AG04449 (cell line): ENCODE data around the gene PPP1R26.
"Not testable (repeated sequence)": the region's sequence is repeated elsewhere in the genome, so short reads cannot be mapped to it uniquely, and the experiment has no call there.

Experiments used
- CTCF ChIA-PET: fragments of 350-600 bp; formaldehyde crosslinking; extraction: SDS; loops from one replicate; lab custom pipeline; 2021; ENCODE audit warnings: antibody characterized with exemption; lab: Yijun Ruan, JAX
- POLR2A ChIA-PET: fragments of 400-600, 350-600 bp; formaldehyde crosslinking; extraction: SDS; loops from one replicate; lab custom pipeline; 2020; ENCODE audit warnings: antibody characterized with exemption, inconsistent platforms; lab: Yijun Ruan, JAX
- DNase-seq: peaks from one replicate; pipeline ENCODE4 v3.0.0-alpha.2; 2010; ENCODE audit warnings: low read depth, low spot score
- H3K4me3 ChIP-seq: 2 replicates; pipeline ENCODE4 v1.5.1; 2011; ENCODE audit warnings: low read depth, mild to moderate bottlenecking, control low read depth, low read length
- TF ChIP-seq, protein P1 (sequence below): IDR thresholded peaks from one replicate; pipeline ENCODE4 v1.5.1; 2011; ENCODE audit warnings: mild to moderate bottlenecking, moderate library complexity, low read length, control low read depth, inconsistent platforms; ENCODE audit not compliant: insufficient read depth; ENCODE audit errors: missing control alignments

The PPP1R26 gene, protein sequence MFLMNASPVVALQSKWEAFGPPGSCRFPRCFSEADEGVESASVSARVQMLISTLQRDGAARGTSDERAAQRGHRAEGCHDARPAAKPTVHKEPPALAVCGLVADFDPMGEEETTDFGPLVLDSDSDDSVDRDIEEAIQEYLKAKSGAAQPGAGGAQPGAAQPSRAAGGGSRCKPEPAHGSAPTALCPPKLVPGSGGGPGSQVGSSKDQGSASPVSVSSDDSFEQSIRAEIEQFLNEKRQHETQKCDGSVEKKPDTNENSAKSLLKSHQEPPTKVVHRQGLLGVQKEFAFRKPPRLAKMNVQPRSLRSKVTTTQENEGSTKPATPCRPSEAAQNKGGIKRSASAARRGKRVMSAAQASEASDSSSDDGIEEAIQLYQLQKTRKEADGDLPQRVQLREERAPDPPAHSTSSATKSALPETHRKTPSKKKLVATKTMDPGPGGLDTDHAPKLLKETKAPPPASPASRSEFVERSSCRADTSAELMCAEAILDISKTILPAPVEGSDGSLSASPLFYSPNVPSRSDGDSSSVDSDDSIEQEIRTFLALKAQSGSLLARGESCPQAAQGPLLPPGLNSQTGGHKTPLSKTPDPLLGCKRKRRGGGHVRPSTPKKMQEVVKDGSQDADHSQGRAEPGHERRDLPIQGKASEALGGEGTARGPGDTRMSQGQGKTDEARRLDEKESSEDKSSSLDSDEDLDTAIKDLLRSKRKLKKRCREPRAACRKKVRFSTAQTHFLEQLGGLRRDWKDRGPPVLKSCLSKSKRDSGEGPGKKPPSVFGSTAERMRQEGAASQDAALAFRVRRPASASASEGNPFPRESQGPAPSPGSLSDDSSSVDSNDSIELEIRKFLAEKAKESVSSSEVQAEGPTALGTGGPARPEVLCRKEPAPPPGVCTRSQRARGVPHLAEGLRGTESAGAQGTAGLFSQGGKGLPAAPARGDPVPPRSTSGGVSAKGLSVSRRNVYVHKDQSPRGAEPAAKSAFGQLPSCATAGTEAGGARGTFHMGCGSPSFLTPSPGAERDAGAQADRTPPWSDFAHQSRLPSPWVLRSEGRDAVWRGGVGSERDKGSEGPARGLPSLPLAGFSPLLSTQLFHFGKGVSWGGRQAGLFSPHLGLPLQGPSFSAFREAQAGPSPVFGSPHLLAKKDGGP (N-terminal part only)

DNA sequence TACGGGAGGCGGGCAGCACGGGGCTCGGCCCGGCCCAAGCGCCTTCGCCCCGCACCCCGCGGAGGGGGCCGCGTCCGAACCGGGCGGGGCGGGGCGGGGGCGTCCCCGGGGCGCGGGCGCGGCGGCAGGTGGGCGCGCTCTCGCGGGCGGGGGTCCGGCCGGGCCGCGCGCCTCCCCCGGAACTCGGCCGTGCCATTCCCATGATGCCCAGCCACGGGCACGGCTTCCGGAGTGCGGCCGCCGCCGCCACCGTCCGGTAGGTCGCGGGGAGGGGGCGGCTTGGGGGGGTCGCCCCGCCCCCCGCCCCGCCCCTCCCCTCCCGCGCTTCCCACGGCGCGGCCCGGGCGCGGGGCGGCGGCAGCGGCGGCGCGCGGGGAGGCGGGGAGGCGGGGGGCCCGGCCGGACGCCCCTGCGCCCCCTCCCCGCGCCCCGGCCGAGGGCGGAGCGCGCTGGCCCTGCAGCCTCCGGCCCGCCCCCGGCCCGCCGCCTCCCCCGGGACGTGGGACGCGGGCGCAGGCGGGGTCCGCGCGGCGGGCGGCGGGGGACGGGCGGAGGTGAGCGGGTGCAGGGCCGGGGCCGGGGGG lies at the start of gene PPP1R26:
PPP1R26 (plus strand) TSS at position 314 of the 584 bp plus-strand sequence. CDS start 4,729 bp downstream, outside the sequence.
- ChIA-PET CTCF (interaction anchor here (0.9 kb wide), 1 partner anchor 13 kb away, joined by 3 read pairs; no protein-coding TSS in a partner anchor), POLR2A (interaction anchor here (0.6 kb wide), 1 partner anchor 43 kb away, joined by 3 read pairs; no protein-coding TSS in a partner anchor)
- DNase-seq: no peak
- H3K4me3 ChIP-seq: peak within 1 kb of the TSS; percentile 76
- TF ChIP-seq, protein P1, sequence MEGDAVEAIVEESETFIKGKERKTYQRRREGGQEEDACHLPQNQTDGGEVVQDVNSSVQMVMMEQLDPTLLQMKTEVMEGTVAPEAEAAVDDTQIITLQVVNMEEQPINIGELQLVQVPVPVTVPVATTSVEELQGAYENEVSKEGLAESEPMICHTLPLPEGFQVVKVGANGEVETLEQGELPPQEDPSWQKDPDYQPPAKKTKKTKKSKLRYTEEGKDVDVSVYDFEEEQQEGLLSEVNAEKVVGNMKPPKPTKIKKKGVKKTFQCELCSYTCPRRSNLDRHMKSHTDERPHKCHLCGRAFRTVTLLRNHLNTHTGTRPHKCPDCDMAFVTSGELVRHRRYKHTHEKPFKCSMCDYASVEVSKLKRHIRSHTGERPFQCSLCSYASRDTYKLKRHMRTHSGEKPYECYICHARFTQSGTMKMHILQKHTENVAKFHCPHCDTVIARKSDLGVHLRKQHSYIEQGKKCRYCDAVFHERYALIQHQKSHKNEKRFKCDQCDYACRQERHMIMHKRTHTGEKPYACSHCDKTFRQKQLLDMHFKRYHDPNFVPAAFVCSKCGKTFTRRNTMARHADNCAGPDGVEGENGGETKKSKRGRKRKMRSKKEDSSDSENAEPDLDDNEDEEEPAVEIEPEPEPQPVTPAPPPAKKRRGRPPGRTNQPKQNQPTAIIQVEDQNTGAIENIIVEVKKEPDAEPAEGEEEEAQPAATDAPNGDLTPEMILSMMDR: no peak

DNA sequence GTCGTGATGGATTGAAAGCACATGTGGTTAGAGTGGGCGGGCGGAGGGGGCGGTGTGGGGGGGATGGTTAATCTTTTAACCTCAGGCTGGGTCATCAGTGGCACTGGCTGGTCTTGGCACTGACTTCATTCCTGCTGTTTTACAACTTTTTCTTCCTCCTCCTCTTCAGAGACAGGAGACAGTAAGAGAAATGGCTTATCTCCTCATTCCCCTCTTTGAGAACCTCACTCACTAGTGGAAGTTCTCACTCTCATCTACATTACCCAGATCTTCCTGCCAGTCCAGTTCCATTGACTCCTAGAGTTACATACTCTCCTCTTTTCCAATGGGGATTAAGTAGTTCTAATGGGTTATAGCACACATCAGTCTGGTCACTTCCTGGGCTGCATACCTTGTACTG lies 42.3 kb upstream of the PPP1R26 start:
- TF ChIP-seq, protein P1: no peak
- ChIA-PET CTCF (no interaction called here), POLR2A (no interaction called here)
- H3K4me3 ChIP-seq: no peak overlapping the region
- no peak for DNase-seq

DNA sequence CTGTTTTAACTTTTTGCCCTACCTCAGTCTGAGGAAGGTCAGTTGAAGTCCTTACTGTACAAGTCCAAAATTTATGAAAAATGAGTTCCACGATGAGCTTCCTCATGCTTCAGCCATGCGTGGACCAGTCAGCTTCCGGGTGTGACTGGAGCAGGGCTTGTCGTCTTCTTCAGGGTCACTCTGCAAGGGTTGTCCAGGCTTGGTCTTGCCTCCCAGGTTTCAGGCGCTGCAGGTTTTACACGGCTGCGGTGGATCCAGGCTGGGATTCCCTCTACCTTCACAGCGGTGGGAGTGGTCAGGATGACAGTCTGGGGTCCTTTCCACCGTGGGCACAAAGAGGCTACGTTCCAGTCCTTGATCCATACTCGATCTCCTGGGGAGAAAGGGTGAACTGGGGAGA lies 41.9 kb upstream of the PPP1R26 start:
- H3K4me3 ChIP-seq, DNase-seq, CTCF ChIA-PET, POLR2A ChIA-PET: not testable (repeated sequence)

DNA sequence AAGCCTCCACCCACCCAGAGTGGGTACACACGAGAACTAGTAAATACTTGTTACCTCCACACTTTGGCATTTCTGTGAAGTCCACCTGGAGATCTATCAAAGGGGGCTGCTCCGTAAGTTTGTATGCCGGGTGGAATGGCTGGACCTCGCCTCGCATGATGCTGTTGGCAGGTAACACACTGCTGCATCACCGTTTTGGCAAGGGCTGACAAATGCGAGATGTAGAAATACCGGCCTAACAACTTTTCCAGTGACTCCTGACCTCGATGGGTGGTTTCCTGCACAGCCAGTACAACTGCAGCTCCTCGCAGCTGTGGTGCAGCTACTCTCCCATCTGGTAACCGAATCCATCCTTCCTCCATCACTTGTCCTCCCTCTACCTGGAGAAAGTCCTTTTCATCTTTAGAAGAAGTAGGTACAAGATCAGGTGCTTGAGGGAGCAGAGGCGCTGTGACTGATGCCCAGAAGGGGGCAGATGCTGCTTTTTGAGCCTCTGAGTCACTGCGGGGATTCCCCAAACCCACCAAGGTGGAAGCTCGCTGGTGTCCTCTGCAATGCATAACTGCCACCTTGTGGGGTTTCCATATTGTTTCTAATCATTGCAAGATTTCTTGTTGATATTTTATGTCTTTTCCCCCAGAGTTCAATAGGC lies 40.9 kb upstream of the PPP1R26 start:
- CTCF ChIA-PET, POLR2A ChIA-PET, H3K4me3 ChIP-seq, DNase-seq: not testable (repeated sequence)

DNA sequence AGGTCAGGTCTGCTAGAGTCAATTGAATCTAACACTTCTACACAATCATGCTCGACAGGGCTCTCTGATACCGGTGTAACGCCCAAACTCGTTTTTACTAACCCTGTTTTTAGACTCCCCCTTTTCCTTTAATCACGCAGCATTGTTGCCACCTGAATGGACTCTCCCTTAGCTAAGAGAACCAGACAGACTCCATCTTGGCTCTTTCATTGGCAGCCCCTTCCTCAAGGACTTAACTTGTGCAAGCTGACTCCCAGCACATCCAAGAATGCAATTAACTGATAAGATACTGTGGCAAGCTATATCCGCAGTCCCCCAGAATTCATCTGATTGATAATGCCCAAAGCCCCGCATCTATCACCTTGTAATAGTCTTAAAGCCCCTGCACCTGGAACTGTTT lies 40.1 kb upstream of the PPP1R26 start:
- POLR2A ChIA-PET, H3K4me3 ChIP-seq, DNase-seq, CTCF ChIA-PET: not testable (repeated sequence)

DNA sequence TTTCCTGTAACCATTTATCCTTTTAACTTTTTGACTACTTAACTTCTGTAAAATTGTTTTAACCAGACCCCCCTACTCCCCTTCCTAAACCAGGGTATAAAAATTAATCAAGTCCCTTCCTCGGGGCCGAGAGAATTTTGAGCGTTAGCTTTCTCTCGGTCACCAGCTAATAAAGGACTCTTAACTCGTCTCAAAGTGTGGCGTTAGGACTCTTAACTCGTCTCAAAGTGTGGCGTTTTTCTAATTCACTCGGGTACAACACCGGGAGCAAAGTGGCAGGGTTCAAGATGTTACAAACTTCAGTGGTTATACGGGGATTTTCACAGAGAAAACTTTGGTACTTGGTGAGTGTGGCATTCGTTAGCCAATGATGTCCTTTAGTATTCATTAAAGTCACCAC lies 39.7 kb upstream of the PPP1R26 start:
- no peak overlapping the region for H3K4me3 ChIP-seq
- TF ChIP-seq, protein P1: no peak
- DNase-seq: no peak
- CTCF ChIA-PET: no interaction called here
- POLR2A ChIA-PET: no interaction called here

DNA sequence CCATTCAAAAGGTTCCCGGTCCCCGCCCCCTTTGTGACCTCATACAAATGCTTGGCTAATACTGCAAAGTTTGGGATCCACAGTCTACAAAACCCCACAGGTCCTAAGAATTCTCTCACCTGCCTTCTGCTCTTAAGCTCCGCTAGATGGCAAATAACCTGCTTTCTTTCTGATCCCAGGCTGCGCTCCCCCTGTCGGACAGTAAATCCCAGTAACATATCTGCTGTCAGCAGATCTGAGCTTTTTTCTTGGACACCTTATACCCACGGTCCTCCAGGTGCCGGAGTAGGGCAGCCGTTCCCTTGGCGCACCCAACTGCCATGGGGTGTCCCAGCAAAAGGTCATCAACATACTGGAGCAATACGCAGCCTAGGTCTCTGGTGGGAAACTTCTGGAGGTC lies 39.0 kb upstream of the PPP1R26 start:
- TF ChIP-seq, protein P1: no peak
- ChIA-PET POLR2A (no interaction called here), CTCF (no interaction called here)
- no peak overlapping the region for H3K4me3 ChIP-seq
- no peak for DNase-seq

DNA sequence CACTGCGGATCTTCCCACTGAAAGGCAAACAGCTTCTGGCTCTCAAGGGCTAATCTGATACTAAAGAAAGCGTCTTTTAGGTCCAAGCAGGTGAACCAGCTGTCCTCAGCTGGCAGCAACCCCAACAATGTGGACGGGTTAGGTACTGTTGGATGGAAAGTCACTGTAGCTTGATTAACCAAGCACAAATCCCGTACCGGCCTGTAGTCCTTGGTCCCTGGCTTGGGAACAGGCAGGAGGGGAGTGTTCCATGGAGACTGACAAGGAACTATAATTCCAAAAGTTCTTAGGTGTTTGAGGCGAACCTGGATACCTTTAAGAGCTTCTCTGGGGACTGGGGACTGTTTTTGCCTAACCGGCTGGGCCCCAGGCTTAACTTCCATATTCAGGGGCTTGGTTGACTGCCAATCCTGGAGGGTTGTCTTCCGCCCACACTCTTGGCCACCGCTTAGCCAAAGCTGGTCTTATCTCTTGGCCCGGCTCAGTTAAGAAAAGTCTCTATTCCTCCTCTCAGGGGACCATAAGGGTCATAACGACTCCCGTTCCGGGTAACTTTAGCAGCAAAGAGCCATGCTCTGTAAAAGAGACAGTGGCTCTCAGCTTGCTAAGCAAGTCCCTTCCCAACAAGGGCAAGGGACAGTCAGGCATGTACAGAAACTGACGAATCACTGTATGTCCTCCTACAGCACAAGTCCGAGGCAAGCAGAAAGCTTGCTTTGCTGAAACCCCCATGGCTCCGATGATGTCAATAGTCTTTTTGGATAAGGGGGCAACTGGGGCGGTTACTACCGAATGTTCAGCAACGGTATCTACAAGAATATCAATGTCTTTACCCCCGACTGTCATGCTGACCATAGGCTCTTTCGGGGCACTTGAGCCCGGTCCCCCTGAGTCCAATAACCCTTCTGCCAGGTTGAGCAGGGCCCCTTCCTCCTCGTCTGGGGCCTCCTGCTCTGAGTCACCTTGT lies 38.2 kb upstream of the PPP1R26 start:
- POLR2A ChIA-PET, DNase-seq, CTCF ChIA-PET, H3K4me3 ChIP-seq: not testable (repeated sequence)
